Measurements from ENCODE around the gene NTHL1. TPM values are rescaled to one million over a fixed set of nuclear protein-coding genes. Genes with fewer than 3 reads are reported as not detected.

NTHL1 gene
- total RNA-seq, 2 donors from 2014 or later: 7.7 to 13.4 TPM

GRCh38 chr16:2038382-2039231 is 9.0 kb downstream of the NTHL1 start:
- peaks cover 26 to 46% of the 10 kb centered on the region in 2 donors for H3K4me1 ChIP-seq (ENCODE audit: control insufficient read depth in 1 of 2, low read depth in 2 of 2)
- H3K4me3 ChIP-seq: no peak overlapping the region
- ATAC-seq (ENCODE audit: insufficient number of reproducible peaks, low FRiP score, low read depth) (no peak), DNase-seq (ENCODE audit: low spot score) (no peak)
- no peaks in the 10 kb centered on the region for H3K9me3 ChIP-seq
- peak overlapping the region; percentile 47 to 94 for H3K27ac ChIP-seq
- no peaks in the 10 kb centered on the region for H3K27me3 ChIP-seq (replicated peaks; ENCODE audit: insufficient read depth)
- TF ChIP-seq, protein P1, sequence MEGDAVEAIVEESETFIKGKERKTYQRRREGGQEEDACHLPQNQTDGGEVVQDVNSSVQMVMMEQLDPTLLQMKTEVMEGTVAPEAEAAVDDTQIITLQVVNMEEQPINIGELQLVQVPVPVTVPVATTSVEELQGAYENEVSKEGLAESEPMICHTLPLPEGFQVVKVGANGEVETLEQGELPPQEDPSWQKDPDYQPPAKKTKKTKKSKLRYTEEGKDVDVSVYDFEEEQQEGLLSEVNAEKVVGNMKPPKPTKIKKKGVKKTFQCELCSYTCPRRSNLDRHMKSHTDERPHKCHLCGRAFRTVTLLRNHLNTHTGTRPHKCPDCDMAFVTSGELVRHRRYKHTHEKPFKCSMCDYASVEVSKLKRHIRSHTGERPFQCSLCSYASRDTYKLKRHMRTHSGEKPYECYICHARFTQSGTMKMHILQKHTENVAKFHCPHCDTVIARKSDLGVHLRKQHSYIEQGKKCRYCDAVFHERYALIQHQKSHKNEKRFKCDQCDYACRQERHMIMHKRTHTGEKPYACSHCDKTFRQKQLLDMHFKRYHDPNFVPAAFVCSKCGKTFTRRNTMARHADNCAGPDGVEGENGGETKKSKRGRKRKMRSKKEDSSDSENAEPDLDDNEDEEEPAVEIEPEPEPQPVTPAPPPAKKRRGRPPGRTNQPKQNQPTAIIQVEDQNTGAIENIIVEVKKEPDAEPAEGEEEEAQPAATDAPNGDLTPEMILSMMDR (IDR thresholded peaks at IDR 0.05): no peak
- peaks cover 16% of the 10 kb centered on the region for H3K36me3 ChIP-seq

GRCh38 chr16:2037647-2038381 is 9.8 kb downstream of the NTHL1 start:
- Histone ChIP-seq H3K4me1 (ENCODE audit: control insufficient read depth in 1 of 2, low read depth in 2 of 2) (peaks cover 31 to 52% of the 10 kb centered on the region in 2 donors), H3K27me3 (replicated peaks; ENCODE audit: insufficient read depth) (no peaks in the 10 kb centered on the region), H3K36me3 (peaks cover 16% of the 10 kb centered on the region), H3K27ac (peak overlapping the region; percentile 94 to 95), H3K4me3 (no peak overlapping the region), H3K9me3 (no peaks in the 10 kb centered on the region)
- TF ChIP-seq, protein P1 (IDR thresholded peaks at IDR 0.05): no peak
- no peak for DNase-seq (ENCODE audit: low spot score)
- ATAC-seq (ENCODE audit: insufficient number of reproducible peaks, low FRiP score, low read depth): no peak

DNA sequence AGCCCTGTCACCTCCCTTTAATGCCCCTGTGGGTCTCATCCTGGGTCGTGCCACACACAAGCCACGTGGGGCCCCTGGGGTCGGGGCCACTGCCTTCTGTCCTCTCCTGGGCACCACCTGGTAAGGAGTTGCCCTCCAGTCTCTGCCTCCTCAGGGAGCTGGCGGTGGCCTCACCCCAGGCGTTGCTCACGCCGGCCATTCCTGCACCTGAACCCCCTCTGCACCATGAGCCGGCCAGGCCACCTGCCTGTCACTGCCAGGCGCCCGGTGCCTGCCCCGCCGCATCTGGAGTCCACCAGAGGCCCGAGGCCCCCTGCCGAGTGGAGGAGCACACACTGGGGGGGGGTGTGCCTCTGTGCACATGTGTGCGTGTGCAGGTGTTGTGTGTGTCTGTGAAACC is 10.5 kb downstream of the NTHL1 start:
- Histone ChIP-seq H3K4me3 (no peak overlapping the region), H3K36me3 (peaks cover 16% of the 10 kb centered on the region), H3K27me3 (replicated peaks; ENCODE audit: insufficient read depth) (no peaks in the 10 kb centered on the region), H3K9me3 (no peaks in the 10 kb centered on the region), H3K4me1 (ENCODE audit: control insufficient read depth in 1 of 2, low read depth in 2 of 2) (peaks cover 31 to 59% of the 10 kb centered on the region in 2 donors), H3K27ac (peak overlapping the region; percentile 94 to 95)
- DNase-seq (ENCODE audit: low spot score) (no peak), ATAC-seq (ENCODE audit: insufficient number of reproducible peaks, low FRiP score, low read depth) (no peak)
- TF ChIP-seq, protein P1 (IDR thresholded peaks at IDR 0.05): no peak

- H3K4me1 ChIP-seq (ENCODE audit: control insufficient read depth in 1 of 2, low read depth in 2 of 2): peaks cover 31 to 61% of the 10 kb centered on the region in 2 donors
- no peaks in the 10 kb centered on the region for H3K9me3 ChIP-seq
- no peaks in the 10 kb centered on the region for H3K27me3 ChIP-seq (replicated peaks; ENCODE audit: insufficient read depth)
- H3K36me3 ChIP-seq: peaks cover 16% of the 10 kb centered on the region
- ATAC-seq (ENCODE audit: insufficient number of reproducible peaks, low FRiP score, low read depth) (no peak), DNase-seq (ENCODE audit: low spot score) (no peak)
- H3K4me3 ChIP-seq: peak overlapping the region; percentile 42
- peak overlapping the region; percentile 94 to 95 for H3K27ac ChIP-seq
- TF ChIP-seq, protein P1 (IDR thresholded peaks at IDR 0.05): no peak
Measured at GRCh38 chr16:2036200-2036966, 11.3 kb downstream of the NTHL1 start.

Data from thoracic aorta (tissue), 2 donors.